BE2C (cell line): Measurements from ENCODE around the gene C12orf43. TPM values are rescaled to one million over a fixed set of nuclear protein-coding genes. Genes with fewer than 3 reads are reported as not detected.
A peak's percentile ranks its signal among the peaks of the same experiment; 100 is the strongest.
"Not testable (repeated sequence)": the region's sequence is repeated elsewhere in the genome, so short reads cannot be mapped to it uniquely, and the experiment has no call there.

Experiments
- DNase-seq: peaks from one replicate; pipeline ENCODE4 v3.0.0-alpha.2; 2020
- H3K27me3 ChIP-seq: fragments of 250-450 bp; sonication (Bioruptor Pico); 2 replicates; pipeline ENCODE4 v1.5.1; 2020; ENCODE audit warnings: mild to moderate bottlenecking
- H3K36me3 ChIP-seq: fragments of 250-450 bp; sonication (Bioruptor Pico); 2 replicates; pipeline ENCODE4 v1.5.1; 2020; ENCODE audit warnings: mild to moderate bottlenecking
- H3K4me1 ChIP-seq: fragments of 250-450 bp; sonication (Bioruptor Pico); 2 replicates; pipeline ENCODE4 v1.5.1; 2020
- H3K4me3 ChIP-seq: 2 replicates; pipeline ENCODE4 v1.5.1; 2011; ENCODE audit warnings: low read depth, low read length
- H3K9me3 ChIP-seq: fragments of 250-450 bp; sonication (Bioruptor Pico); 2 replicates; pipeline ENCODE4 v1.5.1; 2020
- polyA plus RNA-seq: library from polyadenylated mRNA; unstranded; fragments of >200 nt; gene quantifications from one replicate; pipeline ENCODE4 v1.2.1, GENCODE V29; 2012; ENCODE audit warnings: low read depth, missing spikeins; ENCODE audit not compliant: insufficient read length, insufficient read depth
- TF ChIP-seq, protein P1 (sequence below): IDR thresholded peaks from 2 replicates; pipeline ENCODE4 v1.5.1; 2012; ENCODE audit warnings: mild to moderate bottlenecking, low read depth, low read length

C12orf43 gene
- 31.0 TPM for polyA plus RNA-seq

GRCh38 chr12:121015825-121016766, at the start of gene C12orf43:
Gene C12orf43 (minus strand): TSS chr12:121016487. CDS start chr12:121016474, 13 bp downstream.
- TF ChIP-seq, protein P1, sequence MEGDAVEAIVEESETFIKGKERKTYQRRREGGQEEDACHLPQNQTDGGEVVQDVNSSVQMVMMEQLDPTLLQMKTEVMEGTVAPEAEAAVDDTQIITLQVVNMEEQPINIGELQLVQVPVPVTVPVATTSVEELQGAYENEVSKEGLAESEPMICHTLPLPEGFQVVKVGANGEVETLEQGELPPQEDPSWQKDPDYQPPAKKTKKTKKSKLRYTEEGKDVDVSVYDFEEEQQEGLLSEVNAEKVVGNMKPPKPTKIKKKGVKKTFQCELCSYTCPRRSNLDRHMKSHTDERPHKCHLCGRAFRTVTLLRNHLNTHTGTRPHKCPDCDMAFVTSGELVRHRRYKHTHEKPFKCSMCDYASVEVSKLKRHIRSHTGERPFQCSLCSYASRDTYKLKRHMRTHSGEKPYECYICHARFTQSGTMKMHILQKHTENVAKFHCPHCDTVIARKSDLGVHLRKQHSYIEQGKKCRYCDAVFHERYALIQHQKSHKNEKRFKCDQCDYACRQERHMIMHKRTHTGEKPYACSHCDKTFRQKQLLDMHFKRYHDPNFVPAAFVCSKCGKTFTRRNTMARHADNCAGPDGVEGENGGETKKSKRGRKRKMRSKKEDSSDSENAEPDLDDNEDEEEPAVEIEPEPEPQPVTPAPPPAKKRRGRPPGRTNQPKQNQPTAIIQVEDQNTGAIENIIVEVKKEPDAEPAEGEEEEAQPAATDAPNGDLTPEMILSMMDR: no peak
- Histone ChIP-seq H3K4me1 (no peaks in the 10 kb centered on the region), H3K4me3 (peak within 1 kb of the TSS; percentile 99), H3K9me3 (no peaks in the 10 kb centered on the region), H3K36me3 (peaks cover 4% of the 10 kb centered on the region; the same call in 1 of the 2 replicates), H3K27me3 (no peaks in the 10 kb centered on the region)
- peak; percentile 93 for DNase-seq

DNA sequence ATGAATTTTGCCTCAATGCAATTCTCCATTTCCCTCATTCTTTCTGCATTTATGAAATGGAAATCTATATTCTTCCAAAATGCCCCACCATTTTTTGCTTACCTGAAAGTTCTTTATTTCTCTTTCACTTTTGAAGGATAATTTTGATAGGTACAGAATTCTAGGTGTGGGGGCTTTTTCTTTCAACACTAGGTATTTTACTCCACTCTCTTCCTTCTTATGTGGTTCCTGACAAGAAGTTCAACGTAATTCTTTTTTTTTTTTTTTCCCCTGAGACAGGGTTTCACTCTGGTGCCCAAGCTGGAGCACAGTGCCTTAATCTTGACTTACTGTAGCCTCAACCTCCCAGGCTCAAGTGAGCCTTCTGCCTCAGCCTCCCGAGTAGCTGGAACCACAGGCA, 49.1 kb upstream of the C12orf43 start:
- Histone ChIP-seq H3K4me3 (no peak overlapping the region), H3K36me3 (no peaks in the 10 kb centered on the region), H3K27me3 (peaks cover 6% of the 10 kb centered on the region), H3K9me3 (no peaks in the 10 kb centered on the region), H3K4me1 (no peaks in the 10 kb centered on the region)
- TF ChIP-seq, protein P1: no peak
- DNase-seq: no peak

DNA sequence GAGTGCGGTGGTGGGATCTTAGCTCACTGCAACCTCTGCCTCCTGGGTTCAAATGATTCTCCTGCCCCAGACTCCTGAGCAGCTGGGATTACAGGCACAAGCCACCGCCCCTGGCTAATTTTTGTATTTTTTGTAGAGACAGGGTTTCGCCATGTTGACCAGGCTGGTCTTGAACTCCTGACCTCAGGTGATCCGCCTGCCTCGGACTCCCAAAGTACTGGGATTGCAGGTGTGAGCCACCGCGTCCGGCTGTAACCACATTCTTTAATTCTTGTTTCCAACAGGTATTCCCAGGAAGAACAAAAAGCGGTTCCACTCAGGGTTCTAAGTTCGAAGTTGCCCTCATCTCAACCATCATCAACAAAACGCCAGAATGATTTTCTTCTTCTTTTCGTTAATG, 48.3 kb upstream of the C12orf43 start:
- not testable (repeated sequence) for H3K36me3 ChIP-seq, H3K4me1 ChIP-seq, DNase-seq, H3K9me3 ChIP-seq, H3K27me3 ChIP-seq, H3K4me3 ChIP-seq

- Histone ChIP-seq H3K9me3 (no peaks in the 10 kb centered on the region), H3K36me3 (no peaks in the 10 kb centered on the region), H3K4me1 (no peaks in the 10 kb centered on the region), H3K4me3 (no peak overlapping the region), H3K27me3 (peaks cover 4% of the 10 kb centered on the region)
- TF ChIP-seq, protein P1: no peak
- no peak for DNase-seq
Measured at GRCh38 chr12:121064116-121064515, 47.8 kb upstream of the C12orf43 start.

DNA sequence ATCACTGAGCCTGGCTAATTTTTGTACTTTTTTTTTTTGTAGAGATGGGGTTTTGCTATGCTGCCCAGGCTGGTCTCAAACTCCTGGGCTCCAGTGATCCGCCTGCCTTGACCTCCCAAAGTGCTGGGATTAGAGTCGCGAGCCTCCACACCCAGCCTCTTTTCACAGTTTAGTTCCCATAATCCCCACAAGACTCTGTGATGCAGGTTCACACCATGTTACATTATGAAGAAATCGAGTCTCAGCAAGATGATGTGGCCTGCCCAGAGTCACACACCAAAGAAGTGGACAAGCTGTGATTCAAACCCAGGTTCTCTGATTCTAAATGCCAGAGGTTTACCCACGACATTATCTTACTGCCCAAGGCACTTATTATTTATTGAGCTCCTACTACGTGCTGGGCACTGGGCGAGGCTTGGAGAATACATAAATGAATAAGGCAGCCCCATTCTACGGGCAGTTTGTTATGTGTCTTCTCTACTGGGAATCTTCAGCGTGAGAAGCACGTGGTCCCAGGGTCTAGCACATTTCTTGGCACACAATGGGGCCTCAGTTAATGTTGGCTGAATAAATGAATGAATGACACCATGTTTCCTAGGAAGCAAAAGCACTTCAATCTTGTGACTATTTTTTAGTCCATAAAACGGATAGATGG, 46.2 kb upstream of the C12orf43 start:
- TF ChIP-seq, protein P1: no peak
- no peaks in the 10 kb centered on the region for H3K9me3 ChIP-seq
- H3K36me3 ChIP-seq: no peaks in the 10 kb centered on the region
- no peak for DNase-seq
- H3K4me1 ChIP-seq: no peaks in the 10 kb centered on the region
- H3K4me3 ChIP-seq: no peak overlapping the region
- no peaks in the 10 kb centered on the region for H3K27me3 ChIP-seq

- DNase-seq: no peak
- Histone ChIP-seq H3K36me3 (no peaks in the 10 kb centered on the region), H3K9me3 (no peaks in the 10 kb centered on the region), H3K4me1 (no peaks in the 10 kb centered on the region), H3K27me3 (no peaks in the 10 kb centered on the region), H3K4me3 (no peak overlapping the region)
- TF ChIP-seq, protein P1: peak; percentile 53
Measured at GRCh38 chr12:121061831-121062230, 45.5 kb upstream of the C12orf43 start.
